NCI-H345 treated with DMSO at 0.1 percent for 48 hours (cell line): Measurements from ENCODE around the gene RNASE4.

Experiments used
- DNase-seq: peaks from one replicate; lab custom pipeline; 2025; ENCODE audit not compliant: unreplicated experiment; lab: John Stamatoyannopoulos, UW

The RNASE4 gene

GRCh38 chr14:20671597-20672283 lies 12.6 kb upstream of the RNASE4 start:
- DNase-seq, result no peak

- DNase-seq, result no peak
These were observed 8.7 kb upstream of the RNASE4 start for GRCh38 chr14:20675669-20676068.

GRCh38 chr14:20676072-20676471 lies 8.3 kb upstream of the RNASE4 start:
- DNase-seq, result no peak

GRCh38 chr14:20679907-20680306 lies 4.5 kb upstream of the RNASE4 start:
- DNase-seq, result no peak

GRCh38 chr14:20680363-20680762 lies 4.0 kb upstream of the RNASE4 start:
- DNase-seq, result no peak

GRCh38 chr14:20680843-20681347 lies 3.5 kb upstream of the RNASE4 start:
- DNase-seq, result no peak

- no peak for DNase-seq
These were observed 2.8 kb upstream of the RNASE4 start for GRCh38 chr14:20681348-20682126.

- no peak for DNase-seq
These were observed 2.3 kb upstream of the RNASE4 start for GRCh38 chr14:20682127-20682434.

GRCh38 chr14:20682435-20683124 lies 1.8 kb upstream of the RNASE4 start:
- no peak for DNase-seq

- no peak for DNase-seq
These were observed 1.1 kb upstream of the RNASE4 start for GRCh38 chr14:20683125-20683890.

GRCh38 chr14:20684662-20685456 lies 499 bp downstream of the RNASE4 start:
- DNase-seq, result no peak

- no peak for DNase-seq
These were observed 2.2 kb downstream of the RNASE4 start for GRCh38 chr14:20686386-20687143.

- no peak for DNase-seq
These were observed 3.2 kb downstream of the RNASE4 start for GRCh38 chr14:20687362-20688166.

GRCh38 chr14:20688167-20688839 lies 3.9 kb downstream of the RNASE4 start, which contains the start of gene ANG:
Gene ANG (plus strand): TSS chr14:20688764. CDS start chr14:20693565, 4,801 bp downstream.
- DNase-seq, result no peak

- peak; percentile 28 for DNase-seq
These were observed 6.7 kb downstream of the RNASE4 start for GRCh38 chr14:20690848-20691640.

- no peak for DNase-seq
These were observed 7.9 kb downstream of the RNASE4 start for GRCh38 chr14:20692116-20692751.

GRCh38 chr14:20696764-20697163 lies 12.4 kb downstream of the RNASE4 start:
- DNase-seq, result no peak
